ENCODE results near the gene CRYBG3. TPM values are rescaled to one million over a fixed set of nuclear protein-coding genes. Genes with fewer than 3 reads are reported as not detected.

Gene CRYBG3
- total RNA-seq, 3 donors from 2014 or later (not counting 1 experiment from before 2014, with no cell fraction given): 1.1 to 2.4 (median 1.8) TPM

- Histone ChIP-seq H3K4me1 (ENCODE audit: control insufficient read depth, insufficient read depth, low read length) (peaks cover 3% of the 10 kb centered on the region), H3K27ac (ENCODE audit: low read length) (no peak overlapping the region), H3K27me3 (ENCODE audit: control insufficient read depth, insufficient read depth, low read length) (no peaks in the 10 kb centered on the region), H3K36me3 (ENCODE audit: control insufficient read depth, insufficient read depth, low read length) (no peaks in the 10 kb centered on the region), H3K4me3 (ENCODE audit: low read length) (no peak overlapping the region), H3K9me3 (ENCODE audit: control insufficient read depth, insufficient read depth, low read length) (no peaks in the 10 kb centered on the region)
- peaks cover 5% of the 10 kb centered on the region in 2 donors for H3K4me1 Mint-ChIP-seq
- H3K4me3 Mint-ChIP-seq: no peak overlapping the region
- H3K27me3 Mint-ChIP-seq (ENCODE audit: low read depth in 2 of 2): no peaks in the 10 kb centered on the region
- no peak overlapping the region for H3K27ac Mint-ChIP-seq
- WGBS (ENCODE audit: insufficient coverage): 100% methylated on average over 1 of the region's 3 CpGs
- no peak for TF ChIP-seq CTCF (IDR thresholded peaks at IDR 0.05)
- intact Hi-C loops (cut with micrococcal nuclease): no loop called here
- no peak for DNase-seq
- no peaks in the 10 kb centered on the region for H3K9me3 Mint-ChIP-seq
- no peak for ATAC-seq
- H3K36me3 Mint-ChIP-seq: no peaks in the 10 kb centered on the region
Observed at GRCh38 chr3:97885931-97886824, 64.4 kb downstream of the CRYBG3 start.

GRCh38 chr3:97889814-97890213 lies 68.0 kb downstream of the CRYBG3 start:
- Histone ChIP-seq H3K27me3 (ENCODE audit: control insufficient read depth, insufficient read depth, low read length) (no peaks in the 10 kb centered on the region), H3K36me3 (ENCODE audit: control insufficient read depth, insufficient read depth, low read length) (no peaks in the 10 kb centered on the region), H3K4me3 (ENCODE audit: low read length) (no peak overlapping the region), H3K4me1 (ENCODE audit: control insufficient read depth, insufficient read depth, low read length) (no peaks in the 10 kb centered on the region), H3K27ac (ENCODE audit: low read length) (no peak overlapping the region), H3K9me3 (ENCODE audit: control insufficient read depth, insufficient read depth, low read length) (no peaks in the 10 kb centered on the region)
- H3K36me3 Mint-ChIP-seq: no peaks in the 10 kb centered on the region
- DNase-seq (no peak), ATAC-seq (no peak)
- intact Hi-C loops (cut with micrococcal nuclease): no loop called here
- H3K9me3 Mint-ChIP-seq: no peaks in the 10 kb centered on the region
- TF ChIP-seq CTCF (IDR thresholded peaks at IDR 0.05): no peak
- WGBS (ENCODE audit: insufficient coverage): 96% methylated on average over 3 of the region's 3 CpGs
- no peaks in the 10 kb centered on the region for H3K4me1 Mint-ChIP-seq
- no peak overlapping the region for H3K27ac Mint-ChIP-seq
- no peak overlapping the region for H3K4me3 Mint-ChIP-seq
- peaks cover 0 to 3% of the 10 kb centered on the region in 2 donors for H3K27me3 Mint-ChIP-seq (ENCODE audit: low read depth in 2 of 2)

GRCh38 chr3:97892852-97893251 lies 71.0 kb downstream of the CRYBG3 start:
- H3K9me3 Mint-ChIP-seq: no peaks in the 10 kb centered on the region

More at GRCh38 chr3:97892852-97893251, 71.0 kb downstream of the CRYBG3 start:
- no peak overlapping the region for H3K4me3 Mint-ChIP-seq
- no peak overlapping the region for H3K4me3 ChIP-seq (ENCODE audit: low read length)
- no peak for DNase-seq
- ATAC-seq: no peak
- no peaks in the 10 kb centered on the region for H3K4me1 ChIP-seq (ENCODE audit: control insufficient read depth, insufficient read depth, low read length)
- H3K27ac ChIP-seq (ENCODE audit: low read length): no peak overlapping the region
- WGBS (ENCODE audit: insufficient coverage): 80% methylated on average over 1 of the region's 1 CpG
- no peak overlapping the region for H3K27ac Mint-ChIP-seq
- no peak for TF ChIP-seq CTCF (IDR thresholded peaks at IDR 0.05)
- H3K36me3 Mint-ChIP-seq: no peaks in the 10 kb centered on the region
- no peaks in the 10 kb centered on the region for H3K36me3 ChIP-seq (ENCODE audit: control insufficient read depth, insufficient read depth, low read length)
- H3K27me3 Mint-ChIP-seq (ENCODE audit: low read depth in 2 of 2): peaks cover 0 to 3% of the 10 kb centered on the region in 2 donors
- no peaks in the 10 kb centered on the region for H3K9me3 ChIP-seq (ENCODE audit: control insufficient read depth, insufficient read depth, low read length)
- no peaks in the 10 kb centered on the region for H3K4me1 Mint-ChIP-seq
- H3K27me3 ChIP-seq (ENCODE audit: control insufficient read depth, insufficient read depth, low read length): no peaks in the 10 kb centered on the region
- intact Hi-C loops (cut with micrococcal nuclease): no loop called here
